Astrocyte (in vitro differentiated cells and primary cell): ENCODE results near the gene GCDH. TPM values are rescaled to one million over a fixed set of nuclear protein-coding genes. Genes with fewer than 3 reads are reported as not detected.

ENCODE experiments used
- DNase-seq: peaks from one replicate; pipeline ENCODE4 v3.0.0-alpha.2; 2010; ENCODE audit warnings: low read depth
- FAIRE-seq: peaks from 2 replicates; lab custom pipeline; 2011; peaks lifted over from hg19 to GRCh38; lab: Jason Lieb, UNC
- H2AFZ ChIP-seq: 2 replicates; pipeline ENCODE4 v1.6.0; 2012; ENCODE audit warnings: low read depth, low read length, inconsistent platforms
- H3K27ac ChIP-seq: 2 replicates; pipeline ENCODE4 v1.5.1; 2011; ENCODE audit warnings: low read depth, low read length, inconsistent platforms
- H3K27me3 ChIP-seq: 2 replicates; pipeline ENCODE4 v1.6.0; 2011; ENCODE audit warnings: low read length, inconsistent platforms; ENCODE audit not compliant: insufficient read depth
- H3K36me3 ChIP-seq: 2 replicates; pipeline ENCODE4 v1.5.1; 2011; ENCODE audit warnings: low read length, inconsistent platforms; ENCODE audit not compliant: insufficient read depth
- H3K4me1 ChIP-seq: 2 replicates; pipeline ENCODE4 v1.5.1; 2011; ENCODE audit warnings: low read length, inconsistent platforms; ENCODE audit not compliant: insufficient read depth
- H3K4me2 ChIP-seq: 2 replicates; pipeline ENCODE4 v1.6.0; 2012; ENCODE audit warnings: low read length, inconsistent platforms
- H3K4me3 ChIP-seq: 2 replicates; pipeline ENCODE4 v1.5.1; 2011; ENCODE audit warnings: low read depth, mild to moderate bottlenecking, low read length, inconsistent platforms; ENCODE audit not compliant: insufficient read depth
- H3K79me2 ChIP-seq: 2 replicates; pipeline ENCODE4 v1.6.0; 2012; ENCODE audit warnings: mild to moderate bottlenecking, low read length, inconsistent platforms; ENCODE audit not compliant: insufficient read depth
- H3K9ac ChIP-seq: 2 replicates; pipeline ENCODE4 v1.6.0; 2012; ENCODE audit warnings: mild to moderate bottlenecking, low read length, inconsistent platforms
- H3K9me3 ChIP-seq: 2 replicates; pipeline ENCODE4 v1.5.1; 2012; ENCODE audit warnings: low read depth, mild to moderate bottlenecking, low read length, inconsistent platforms; ENCODE audit not compliant: insufficient read depth
- H4K20me1 ChIP-seq: 2 replicates; pipeline ENCODE4 v1.6.0; 2012; ENCODE audit warnings: low read length, inconsistent platforms; ENCODE audit not compliant: insufficient read depth
- H3K27ac Mint-ChIP-seq: one replicate; pipeline ENCODE4 v1.8.0; 2021; ENCODE audit warnings: mild to moderate bottlenecking, mixed read lengths; ENCODE audit not compliant: unreplicated experiment
- H3K27me3 Mint-ChIP-seq: one replicate; pipeline ENCODE4 v1.8.0; 2021; ENCODE audit warnings: low read depth, mixed read lengths; ENCODE audit not compliant: unreplicated experiment
- H3K36me3 Mint-ChIP-seq: one replicate; pipeline ENCODE4 v1.8.0; 2021; ENCODE audit warnings: low read depth, mixed read lengths; ENCODE audit not compliant: unreplicated experiment
- H3K4me1 Mint-ChIP-seq: one replicate; pipeline ENCODE4 v1.8.0; 2021; ENCODE audit warnings: low read depth, mixed read lengths; ENCODE audit not compliant: unreplicated experiment
- H3K4me3 Mint-ChIP-seq: one replicate; pipeline ENCODE4 v1.8.0; 2021; ENCODE audit warnings: mild to moderate bottlenecking, moderate library complexity, mixed read lengths; ENCODE audit not compliant: unreplicated experiment
- H3K9me3 Mint-ChIP-seq: one replicate; pipeline ENCODE4 v1.8.0; 2021; ENCODE audit warnings: mild to moderate bottlenecking, mixed read lengths; ENCODE audit not compliant: unreplicated experiment
- EZH2 ChIP-seq: IDR thresholded peaks from 2 replicates; pipeline ENCODE4 v1.6.1; 2012; ENCODE audit warnings: mild to moderate bottlenecking, low read length, inconsistent platforms; ENCODE audit not compliant: insufficient read depth
- total RNA-seq: library from RNA; stranded (reverse); gene quantifications from 2 replicates; pipeline ENCODE4 v1.2.1, GENCODE V29; 2021
- TF ChIP-seq, protein P1 (sequence below): IDR thresholded peaks from 2 replicates; pipeline ENCODE4 v1.5.1; 2011; ENCODE audit warnings: low read depth, mild to moderate bottlenecking, inconsistent platforms, low read length, moderate library complexity; ENCODE audit not compliant: insufficient read depth

GCDH gene
- total RNA-seq, 1 donor from 2014 or later, result 17.5 TPM

GRCh38 chr19:12880551-12881171 lies 10.3 kb upstream of the GCDH start:
- Histone ChIP-seq H3K36me3 (no peaks in the 10 kb centered on the region), H3K27me3 (peaks cover 18% of the 10 kb centered on the region), H4K20me1 (no peaks in the 10 kb centered on the region), H3K27ac (no peak overlapping the region), H3K9me3 (peaks cover 17% of the 10 kb centered on the region), H3K4me1 (no peaks in the 10 kb centered on the region), H2AFZ (peak overlapping the region; percentile 90), H3K79me2 (no peaks in the 10 kb centered on the region), H3K9ac (peak overlapping the region; percentile 78), H3K4me3 (peak overlapping the region; percentile 70), H3K4me2 (peak overlapping the region; percentile 94)
- TF ChIP-seq, protein P1, sequence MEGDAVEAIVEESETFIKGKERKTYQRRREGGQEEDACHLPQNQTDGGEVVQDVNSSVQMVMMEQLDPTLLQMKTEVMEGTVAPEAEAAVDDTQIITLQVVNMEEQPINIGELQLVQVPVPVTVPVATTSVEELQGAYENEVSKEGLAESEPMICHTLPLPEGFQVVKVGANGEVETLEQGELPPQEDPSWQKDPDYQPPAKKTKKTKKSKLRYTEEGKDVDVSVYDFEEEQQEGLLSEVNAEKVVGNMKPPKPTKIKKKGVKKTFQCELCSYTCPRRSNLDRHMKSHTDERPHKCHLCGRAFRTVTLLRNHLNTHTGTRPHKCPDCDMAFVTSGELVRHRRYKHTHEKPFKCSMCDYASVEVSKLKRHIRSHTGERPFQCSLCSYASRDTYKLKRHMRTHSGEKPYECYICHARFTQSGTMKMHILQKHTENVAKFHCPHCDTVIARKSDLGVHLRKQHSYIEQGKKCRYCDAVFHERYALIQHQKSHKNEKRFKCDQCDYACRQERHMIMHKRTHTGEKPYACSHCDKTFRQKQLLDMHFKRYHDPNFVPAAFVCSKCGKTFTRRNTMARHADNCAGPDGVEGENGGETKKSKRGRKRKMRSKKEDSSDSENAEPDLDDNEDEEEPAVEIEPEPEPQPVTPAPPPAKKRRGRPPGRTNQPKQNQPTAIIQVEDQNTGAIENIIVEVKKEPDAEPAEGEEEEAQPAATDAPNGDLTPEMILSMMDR, result no peak
- TF ChIP-seq EZH2, result no peak
- Mint-ChIP-seq H3K27ac (peak overlapping the region; percentile 75), H3K4me3 (peak overlapping the region; percentile 87), H3K27me3 (peaks cover 15% of the 10 kb centered on the region), H3K9me3 (no peaks in the 10 kb centered on the region), H3K36me3 (peaks cover 8% of the 10 kb centered on the region), H3K4me1 (no peaks in the 10 kb centered on the region)
- DNase-seq (peak; percentile 6), FAIRE-seq (no peak)

DNA sequence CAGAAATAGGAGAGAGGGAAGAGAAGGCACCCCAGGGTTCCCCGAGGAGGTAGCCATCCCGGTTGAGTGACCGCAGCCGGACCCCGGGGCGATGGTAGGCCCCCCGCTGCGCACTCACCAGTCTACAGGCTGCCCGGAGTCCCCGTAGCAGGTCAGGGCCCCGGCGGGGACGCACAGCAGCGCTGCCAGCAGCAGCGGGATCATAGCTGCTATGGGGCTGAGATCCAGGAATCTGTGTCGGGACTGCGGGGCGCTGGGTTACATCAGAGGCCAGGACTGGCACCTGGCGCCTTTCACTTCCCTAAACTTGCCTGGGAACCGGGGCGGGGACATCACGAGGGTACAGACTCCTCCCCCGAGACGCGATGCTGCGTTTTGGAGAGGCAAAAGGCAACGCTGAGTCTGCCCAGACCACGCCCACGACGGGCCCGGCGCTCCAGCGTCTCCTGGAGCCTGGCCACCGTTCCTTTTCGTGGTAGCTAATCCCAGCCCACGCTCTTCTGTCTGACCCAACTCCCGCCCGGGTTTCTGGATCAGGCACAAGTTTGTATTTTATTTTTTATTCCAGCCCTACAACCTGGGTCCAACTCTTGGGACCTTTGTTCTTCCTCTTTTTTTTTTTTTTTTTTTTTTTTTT lies 9.7 kb upstream of the GCDH start, which contains the start of gene DNASE2:
TSS of gene DNASE2 (minus strand) at position 278 of the 637 bp plus-strand sequence. CDS start at position 204, 74 bp downstream.
- Histone ChIP-seq H3K9me3 (peaks cover 17% of the 10 kb centered on the region), H2AFZ (peak within 1 kb of the TSS; percentile 90), H3K27me3 (peaks cover 20% of the 10 kb centered on the region), H3K36me3 (no peaks in the 10 kb centered on the region), H3K4me3 (peak within 1 kb of the TSS; percentile 70), H3K27ac (peak within 1 kb of the TSS; percentile 5), H3K4me2 (peak within 1 kb of the TSS; percentile 94), H3K4me1 (no peaks in the 10 kb centered on the region), H3K79me2 (no peaks in the 10 kb centered on the region), H4K20me1 (no peaks in the 10 kb centered on the region), H3K9ac (peak within 1 kb of the TSS; percentile 78)
- FAIRE-seq, result no peak
- DNase-seq, result peak; percentile 82
- Mint-ChIP-seq H3K4me1 (no peaks in the 10 kb centered on the region), H3K9me3 (no peaks in the 10 kb centered on the region), H3K4me3 (peak within 1 kb of the TSS; percentile 87), H3K27ac (peak within 1 kb of the TSS; percentile 75), H3K36me3 (peaks cover 8% of the 10 kb centered on the region), H3K27me3 (peaks cover 18% of the 10 kb centered on the region)
- TF ChIP-seq, protein P1, result no peak
- no peak for TF ChIP-seq EZH2
